ENCODE data around the gene ATP5F1D.

ATP5F1D gene

GRCh38 chr19:1274081-1274851, 32.7 kb downstream of the ATP5F1D start:
- in situ Hi-C loops (cut with MboI; ENCODE audit: low pct_unique_long_range_greater_than_20kb, low sequenced_read_pairs) = no loop called here
- DNase-seq = no peak

DNA sequence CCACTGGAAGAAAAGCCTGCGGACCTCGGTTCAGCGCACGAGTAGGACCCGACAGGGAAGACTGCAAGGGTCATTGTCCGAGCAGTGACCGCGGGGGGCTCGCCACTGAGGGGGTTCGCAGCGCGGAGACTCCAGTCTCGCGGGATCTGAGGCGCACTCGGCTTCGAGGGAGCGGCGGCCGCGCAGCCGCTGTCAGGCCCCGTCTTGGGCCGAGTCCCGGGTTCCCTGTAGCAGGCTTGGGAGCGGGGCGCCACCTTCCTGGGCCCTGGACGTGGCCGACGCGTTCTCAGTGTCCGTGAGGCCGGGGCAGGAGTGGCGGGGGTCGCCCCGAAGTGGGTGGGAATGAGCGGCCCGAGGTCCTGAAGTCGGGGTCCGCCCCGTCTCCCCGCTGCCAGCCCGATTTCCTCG, 33.3 kb downstream of the ATP5F1D start:
- in situ Hi-C loops (cut with MboI; ENCODE audit: low pct_unique_long_range_greater_than_20kb, low sequenced_read_pairs) = no loop called here
- no peak for DNase-seq

- DNase-seq = peak; percentile 96
- in situ Hi-C loops (cut with MboI; ENCODE audit: low pct_unique_long_range_greater_than_20kb, low sequenced_read_pairs) = no loop called here
These were observed 33.9 kb downstream of the ATP5F1D start, which contains the start of gene FAM174C for GRCh38 chr19:1275260-1275975. FAM174C (plus strand) TSS chr19:1275530; CDS start chr19:1275550, 20 bp downstream.

DNA sequence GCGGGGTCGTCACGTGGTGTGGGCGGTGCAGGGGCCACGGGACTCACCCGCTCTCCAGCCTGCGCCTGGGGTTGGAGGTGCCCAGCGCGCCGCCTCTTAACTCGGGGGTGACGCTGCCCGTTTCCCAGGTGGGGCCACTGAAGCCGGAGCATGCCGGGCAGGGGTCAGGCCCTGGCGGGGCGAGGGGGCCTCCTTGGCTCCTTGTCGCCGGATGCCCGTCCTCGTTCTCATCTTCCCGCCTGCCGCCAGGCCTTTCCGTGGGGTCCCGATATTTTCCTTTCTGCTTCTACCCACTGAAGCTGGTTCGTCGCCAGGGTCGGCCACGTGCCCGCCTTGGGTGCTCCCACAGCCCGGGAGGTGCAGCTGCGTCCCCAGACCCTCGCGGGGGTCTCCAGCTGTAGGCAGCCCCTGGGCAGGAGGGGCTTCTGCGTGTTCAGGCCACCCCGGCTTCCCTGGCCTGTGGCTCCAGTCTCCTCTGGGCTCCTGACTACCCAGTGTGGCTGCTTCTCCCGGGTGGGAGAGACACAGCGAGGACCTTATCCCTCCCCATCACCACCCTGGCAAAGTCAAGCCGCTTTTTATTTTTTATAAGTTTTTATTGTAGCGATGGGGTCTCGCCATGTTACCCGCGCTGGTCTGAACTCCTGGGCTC, 34.6 kb downstream of the ATP5F1D start:
- in situ Hi-C loops (cut with MboI; ENCODE audit: low pct_unique_long_range_greater_than_20kb, low sequenced_read_pairs) = no loop called here
- DNase-seq = no peak

- no peak for DNase-seq
- in situ Hi-C loops (cut with MboI; ENCODE audit: low pct_unique_long_range_greater_than_20kb, low sequenced_read_pairs) = no loop called here
These were observed 35.1 kb downstream of the ATP5F1D start for GRCh38 chr19:1276628-1277022.

- in situ Hi-C loops (cut with MboI; ENCODE audit: low pct_unique_long_range_greater_than_20kb, low sequenced_read_pairs) = no loop called here
- no peak for DNase-seq
These were observed 35.5 kb downstream of the ATP5F1D start for GRCh38 chr19:1277061-1277460.

- in situ Hi-C loops (cut with MboI; ENCODE audit: low pct_unique_long_range_greater_than_20kb, low sequenced_read_pairs) = no loop called here
These were observed 36.5 kb downstream of the ATP5F1D start for GRCh38 chr19:1278074-1278473.

GRCh38 chr19:1278713-1279660, 37.4 kb downstream of the ATP5F1D start:
- in situ Hi-C loops (cut with MboI; ENCODE audit: low pct_unique_long_range_greater_than_20kb, low sequenced_read_pairs) = no loop called here

More at GRCh38 chr19:1278074-1278473, 36.5 kb downstream of the ATP5F1D start:
- no peak for DNase-seq

GRCh38 chr19:1279782-1280341, 38.3 kb downstream of the ATP5F1D start:
- peak; percentile 88 for DNase-seq
- in situ Hi-C loops (cut with MboI; ENCODE audit: low pct_unique_long_range_greater_than_20kb, low sequenced_read_pairs) = no loop called here

More at GRCh38 chr19:1278713-1279660, 37.4 kb downstream of the ATP5F1D start:
- no peak for DNase-seq

GRCh38 chr19:1280636-1281568, 39.4 kb downstream of the ATP5F1D start:
- DNase-seq = no peak
- in situ Hi-C loops (cut with MboI; ENCODE audit: low pct_unique_long_range_greater_than_20kb, low sequenced_read_pairs) = no loop called here

DNA sequence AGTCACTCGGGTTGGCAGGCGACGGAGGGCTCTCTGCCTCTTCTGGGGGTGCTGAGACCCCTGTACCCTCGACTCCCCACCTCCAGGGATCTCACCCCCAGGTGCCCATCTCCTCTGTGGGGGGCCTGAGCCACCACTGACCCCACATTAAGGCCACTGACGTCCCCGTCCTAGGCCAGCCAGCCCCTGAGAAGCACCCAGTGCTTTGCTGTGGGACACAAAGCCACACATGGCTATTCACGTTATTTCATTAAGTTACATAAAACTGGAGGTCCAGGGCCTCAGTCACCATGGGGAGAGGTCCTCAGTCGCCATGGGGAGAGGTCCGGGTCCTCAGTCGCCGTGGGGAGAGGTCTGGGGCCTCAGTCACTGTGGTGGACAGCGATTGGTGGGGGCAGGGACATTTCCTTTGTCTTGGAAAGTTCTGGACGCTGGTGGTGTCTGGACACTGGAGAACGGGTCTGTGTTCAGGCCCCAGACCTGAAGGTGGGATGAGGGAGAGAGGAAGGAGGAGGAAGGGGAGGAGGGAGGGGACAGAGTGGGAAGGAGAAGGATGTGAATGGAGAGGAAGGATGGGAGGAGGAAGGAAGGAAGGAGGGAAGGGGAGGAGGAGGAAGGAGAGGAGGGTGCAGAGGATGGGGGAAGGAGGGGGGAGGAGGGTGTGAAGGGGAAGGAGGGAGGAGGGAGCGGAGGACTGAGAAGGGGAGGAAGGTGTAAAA, 40.2 kb downstream of the ATP5F1D start:
- in situ Hi-C loops (cut with MboI; ENCODE audit: low pct_unique_long_range_greater_than_20kb, low sequenced_read_pairs) = no loop called here
- no peak for DNase-seq

DNA sequence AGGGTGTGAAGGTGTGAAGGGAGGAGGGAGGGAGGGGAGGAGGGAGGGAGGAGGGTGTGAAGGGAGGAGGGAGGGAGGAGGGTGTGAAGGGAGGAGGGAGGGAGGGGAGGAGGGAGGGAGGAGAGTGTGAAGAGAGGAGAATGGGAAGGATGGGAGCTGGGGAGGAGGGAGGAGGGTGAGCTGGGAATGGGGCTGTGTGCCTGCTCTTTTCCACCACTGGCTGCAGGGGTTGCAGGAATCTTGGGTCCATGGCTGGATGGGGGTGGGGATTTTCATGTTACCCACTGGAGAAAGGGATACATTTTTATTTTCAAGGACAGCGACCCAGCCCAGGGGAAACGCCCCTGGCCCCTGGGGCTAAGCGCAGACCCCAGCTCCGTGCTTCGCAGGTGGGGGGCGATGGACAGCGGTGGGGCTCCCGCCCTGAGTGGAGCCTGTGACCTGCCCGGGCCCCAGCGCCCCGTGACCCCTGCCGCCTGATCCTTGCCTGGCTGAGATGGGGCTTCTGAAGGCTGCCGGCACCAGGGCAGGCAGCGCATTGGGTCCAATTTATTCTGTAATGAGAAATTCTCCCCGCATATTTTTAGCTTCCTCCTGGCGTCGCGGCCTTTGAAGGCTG, 41.1 kb downstream of the ATP5F1D start:
- in situ Hi-C loops (cut with MboI; ENCODE audit: low pct_unique_long_range_greater_than_20kb, low sequenced_read_pairs) = no loop called here
- DNase-seq = no peak

- no peak for DNase-seq
- in situ Hi-C loops (cut with MboI; ENCODE audit: low pct_unique_long_range_greater_than_20kb, low sequenced_read_pairs) = no loop called here
These were observed 41.8 kb downstream of the ATP5F1D start for GRCh38 chr19:1283207-1283916.

GRCh38 chr19:1283917-1284292, 42.4 kb downstream of the ATP5F1D start:
- no peak for DNase-seq
- in situ Hi-C loops (cut with MboI; ENCODE audit: low pct_unique_long_range_greater_than_20kb, low sequenced_read_pairs) = no loop called here

GRCh38 chr19:1284293-1284978, 42.9 kb downstream of the ATP5F1D start:
- in situ Hi-C loops (cut with MboI; ENCODE audit: low pct_unique_long_range_greater_than_20kb, low sequenced_read_pairs) = no loop called here
- DNase-seq = no peak

All from KBM-7 (cell line).